Left forelimb (tissue), 1 donor: ENCODE measurements around the gene CRELD2.
"Not testable (repeated sequence)": the region's sequence is repeated elsewhere in the genome, so short reads cannot be mapped to it uniquely, and the experiment has no call there.

Experiments
- DNase-seq: peaks from one replicate; pipeline ENCODE4 v3.0.0-alpha.2; 2018; ENCODE audit warnings: low spot score

CRELD2 gene

DNA sequence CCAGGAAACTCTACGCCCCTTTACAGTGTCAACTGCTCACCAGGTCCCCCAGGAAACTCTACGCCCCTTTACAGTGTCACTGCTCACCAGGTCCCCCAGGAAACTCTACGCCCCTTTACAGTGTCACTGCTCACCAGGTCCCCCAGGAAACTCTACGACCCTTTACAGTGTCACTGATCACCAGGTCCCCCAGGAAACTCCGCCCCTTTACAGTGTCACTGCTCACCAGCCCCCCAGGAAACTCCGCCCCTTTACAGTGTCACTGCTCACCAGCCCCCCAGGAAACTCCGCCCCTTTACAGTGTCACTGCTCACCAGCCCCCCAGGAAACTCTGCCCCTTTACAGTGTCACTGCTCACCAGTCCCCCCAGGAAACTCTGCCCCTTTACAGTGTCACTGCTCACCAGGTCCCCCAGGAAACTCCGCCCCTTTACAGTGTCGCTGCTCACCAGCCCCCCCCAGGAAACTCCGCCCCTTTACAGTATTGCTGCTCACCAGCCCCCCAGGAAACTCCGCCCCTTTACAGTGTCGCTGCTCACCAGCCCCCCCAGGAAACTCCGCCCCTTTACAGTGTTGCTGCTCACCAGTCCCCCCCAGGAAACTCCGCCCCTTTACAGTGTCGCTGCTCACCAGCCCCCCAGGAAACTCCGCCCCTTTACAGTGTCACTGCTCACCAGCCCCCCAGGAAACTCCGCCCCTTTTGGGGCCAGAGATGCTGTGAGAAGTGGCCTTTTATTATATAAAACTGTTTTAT, 26.8 kb downstream of the CRELD2 start:
- not testable (repeated sequence) for DNase-seq

DNA sequence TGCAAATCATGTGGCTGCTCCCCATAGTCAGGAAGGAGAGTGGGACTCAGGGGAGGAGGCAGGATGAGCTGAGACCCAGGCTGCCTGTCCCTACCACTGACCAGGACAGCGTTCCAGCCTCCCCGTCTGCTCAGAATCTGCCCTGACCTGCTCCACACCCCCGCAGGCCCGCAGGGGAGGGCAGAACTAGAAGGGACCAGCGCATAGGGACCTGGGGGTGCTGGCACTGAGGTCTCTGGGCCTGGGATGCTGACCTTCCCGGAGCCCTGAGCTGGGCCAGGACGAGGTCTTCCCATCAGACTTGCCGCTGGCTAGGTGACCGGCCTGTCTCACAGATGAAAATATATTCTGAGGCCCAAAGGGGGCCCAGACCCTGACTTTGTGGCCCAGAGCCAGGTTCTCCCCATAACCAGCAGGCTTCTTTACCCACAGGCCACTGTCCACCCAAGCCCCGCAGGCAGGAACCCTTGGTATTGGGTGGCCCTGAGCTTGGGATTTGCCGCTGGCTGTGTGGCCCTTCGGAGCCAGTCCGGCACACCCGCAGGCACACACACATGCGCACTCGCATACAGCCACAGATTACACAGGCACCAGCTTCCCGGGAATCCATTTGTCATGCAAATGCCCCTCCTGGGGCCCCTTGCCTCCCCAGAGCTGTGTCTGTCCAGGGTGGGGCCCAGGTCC, 28.3 kb downstream of the CRELD2 start:
- DNase-seq = no peak

DNA sequence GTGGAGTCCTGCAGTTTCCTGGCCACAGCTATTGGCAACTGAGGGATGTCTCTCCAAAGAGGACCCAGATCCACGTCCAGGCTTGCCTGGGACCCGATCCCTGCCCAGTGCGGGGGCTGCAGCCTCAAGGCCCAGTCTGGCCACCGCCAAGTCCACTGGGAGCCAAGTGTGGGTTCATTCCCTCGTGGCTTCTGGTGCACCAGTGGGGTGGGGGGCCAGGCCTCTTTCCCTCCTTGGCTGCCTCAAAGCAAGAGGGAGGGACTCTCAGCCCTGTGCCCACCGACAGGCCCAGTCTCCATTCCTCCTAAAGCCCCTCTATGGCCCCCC, 28.8 kb downstream of the CRELD2 start:
- DNase-seq = no peak

DNA sequence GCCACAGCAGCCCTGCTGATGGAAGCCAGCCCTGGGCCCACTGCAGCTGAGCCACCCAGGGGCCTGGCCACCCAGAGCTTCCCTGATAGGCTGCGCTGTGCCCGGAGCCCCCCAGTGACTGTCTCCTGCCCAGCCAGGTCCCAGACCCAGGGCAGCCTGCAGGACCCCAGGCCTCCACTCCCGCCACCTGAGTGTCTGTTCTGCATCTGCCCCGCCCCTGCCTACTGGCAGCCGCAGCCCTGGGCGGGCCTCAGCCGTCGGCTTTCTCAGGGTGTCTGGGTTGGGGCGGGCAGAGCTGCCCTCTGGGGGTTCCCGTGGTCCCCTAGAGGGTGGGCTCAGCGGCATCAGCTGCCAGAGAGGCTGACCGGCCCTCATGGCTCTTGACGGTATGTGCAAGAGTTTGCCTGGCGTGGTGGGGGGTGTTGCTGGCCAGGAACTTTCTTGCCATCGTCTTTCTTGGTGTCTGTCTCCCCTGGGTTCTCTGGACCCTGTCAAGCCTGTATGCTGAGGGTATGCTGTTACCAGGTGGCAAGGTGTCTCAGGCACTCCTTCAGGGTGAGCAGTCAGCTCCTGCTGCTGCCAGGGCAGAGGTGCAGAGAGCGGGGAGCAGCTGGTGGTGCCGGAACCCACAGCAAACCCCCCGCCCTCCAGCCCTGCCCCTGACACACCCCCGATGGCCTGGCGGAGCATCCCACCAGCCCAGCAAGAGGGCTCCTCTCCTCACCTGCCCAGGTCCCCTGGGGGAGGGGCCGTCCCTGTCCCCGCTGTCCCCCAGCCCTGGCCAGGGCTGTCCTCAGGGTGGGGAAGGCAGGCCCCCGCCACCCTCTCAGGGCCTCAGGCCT, 29.9 kb downstream of the CRELD2 start:
- DNase-seq = no peak

DNA sequence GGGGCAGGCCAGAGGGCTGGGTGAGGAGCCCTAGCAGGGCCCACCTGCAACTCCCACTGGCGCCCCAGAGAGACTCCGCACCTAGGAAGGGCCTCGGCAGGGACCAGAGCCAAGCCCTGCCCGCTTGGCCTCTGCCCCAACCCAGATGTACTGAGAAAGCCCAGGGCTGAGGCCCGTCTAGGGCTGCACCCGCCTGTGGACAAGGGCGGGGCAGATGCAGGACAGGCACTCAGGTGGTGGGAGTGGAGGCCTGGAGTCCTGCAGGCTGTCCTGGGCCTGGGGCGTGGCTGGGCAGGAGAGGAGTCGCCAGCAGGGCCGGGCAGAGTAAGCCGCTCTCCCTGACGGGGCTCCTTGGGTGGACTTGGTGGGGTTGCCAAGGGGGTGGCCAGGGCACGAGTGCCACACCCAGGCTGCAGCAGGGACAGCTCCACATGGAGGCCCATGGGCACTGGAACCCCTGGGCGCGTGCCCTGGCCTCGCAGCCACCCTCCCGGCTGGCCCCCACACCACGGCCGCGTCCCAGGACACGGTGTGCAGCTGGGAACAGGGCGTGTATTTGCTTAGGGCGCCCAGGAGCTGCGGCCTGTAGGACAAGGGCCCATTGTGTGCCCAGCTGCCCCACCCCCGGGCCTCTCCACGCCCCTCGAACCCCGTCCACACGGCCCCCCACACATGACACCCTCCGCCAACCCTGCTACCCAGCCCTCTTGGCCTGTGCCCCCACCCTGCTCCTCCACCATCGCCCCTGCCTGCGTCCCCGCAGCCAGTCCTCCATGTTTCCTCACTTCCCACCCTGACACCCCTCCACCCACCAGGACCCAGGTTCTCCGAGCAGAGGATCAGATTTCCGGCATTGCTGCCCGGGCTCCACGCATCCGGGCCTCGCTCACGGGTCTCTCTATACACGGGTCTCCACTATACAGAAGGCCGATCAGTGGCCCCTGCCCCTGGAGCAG, 30.8 kb downstream of the CRELD2 start:
- no peak for DNase-seq

DNA sequence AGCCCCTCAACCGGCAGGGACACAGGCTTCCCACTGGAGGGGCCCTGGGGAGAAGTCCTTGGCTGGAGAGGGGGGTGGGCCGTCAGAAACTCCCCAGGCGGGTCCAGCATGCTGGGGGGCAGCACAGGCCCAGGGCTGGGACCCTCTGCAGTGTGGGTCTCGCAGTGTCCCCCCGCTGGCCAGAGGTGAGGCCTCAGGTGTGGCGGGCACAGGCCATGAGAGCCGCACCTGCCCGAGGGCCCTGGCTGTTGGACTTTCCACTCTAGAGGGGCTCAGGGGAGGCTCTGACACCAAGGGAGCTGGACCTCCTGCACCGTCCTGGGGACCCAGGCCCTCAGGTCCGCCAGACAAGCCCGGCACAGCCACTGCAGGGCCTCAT, 31.5 kb downstream of the CRELD2 start:
- DNase-seq = no peak

DNA sequence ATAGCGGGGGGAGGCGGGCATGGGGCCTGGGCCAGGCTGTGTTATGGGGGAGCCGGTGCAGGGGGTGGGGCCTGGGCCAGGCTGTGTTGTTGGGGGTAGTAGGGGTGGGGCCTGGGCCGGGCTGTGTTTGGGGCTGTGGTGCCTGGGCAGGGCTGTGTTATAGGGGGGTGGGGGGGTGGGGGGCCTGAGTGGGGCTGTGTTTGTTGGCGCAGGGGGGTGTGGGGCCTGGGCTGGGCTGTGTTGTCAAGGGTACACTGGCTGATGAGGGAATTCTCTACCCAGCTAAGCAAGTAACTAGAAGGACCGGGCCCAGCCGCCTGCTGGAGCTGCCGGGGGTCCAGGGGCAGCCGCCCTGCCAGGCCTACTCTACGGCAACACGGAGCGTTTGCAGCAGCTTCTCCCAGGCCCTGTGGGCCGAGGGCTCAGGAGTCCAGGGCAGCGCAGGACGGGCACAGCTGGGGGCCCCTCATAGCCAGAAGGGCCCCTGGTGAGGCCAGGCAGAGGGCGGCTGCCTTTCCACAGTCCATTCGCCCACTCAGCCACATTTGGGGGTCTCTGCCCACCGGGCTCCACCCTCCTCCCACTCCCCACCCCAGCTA, 32.1 kb downstream of the CRELD2 start:
- DNase-seq = no peak

DNA sequence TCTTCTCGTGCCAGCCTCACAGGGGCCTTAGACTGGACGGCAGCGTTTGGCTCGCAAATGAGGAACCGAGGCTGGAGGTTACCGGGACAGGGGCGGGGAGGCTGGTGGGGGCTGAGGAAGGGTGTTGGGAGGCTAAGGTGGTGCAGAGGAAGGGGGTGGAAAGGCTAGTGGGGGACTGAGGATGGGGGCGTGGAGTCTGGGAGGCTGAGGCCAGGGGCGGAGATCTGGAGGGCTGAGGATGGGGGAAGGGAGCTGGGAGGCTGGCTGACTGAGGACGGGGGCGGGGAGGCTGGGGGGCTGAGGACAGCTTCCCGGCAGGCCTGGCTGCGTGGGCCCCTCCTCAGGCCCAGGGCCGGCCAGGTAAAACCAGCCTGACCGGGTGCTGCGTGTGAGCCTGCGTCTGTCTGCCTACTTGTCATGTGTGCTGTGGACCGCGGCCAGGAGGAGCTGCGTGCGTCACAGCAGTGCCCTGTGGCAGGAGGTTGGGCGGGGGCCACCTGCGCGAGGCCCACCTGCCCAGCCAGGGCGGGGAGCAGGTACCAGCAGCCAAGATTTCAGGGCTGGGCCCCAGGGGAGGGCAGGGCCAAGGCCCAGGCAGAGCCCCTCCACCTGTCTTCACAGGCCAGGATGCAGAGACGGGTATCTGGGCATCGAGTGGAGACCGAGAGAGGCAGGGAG, 32.7 kb downstream of the CRELD2 start:
- DNase-seq = no peak

DNA sequence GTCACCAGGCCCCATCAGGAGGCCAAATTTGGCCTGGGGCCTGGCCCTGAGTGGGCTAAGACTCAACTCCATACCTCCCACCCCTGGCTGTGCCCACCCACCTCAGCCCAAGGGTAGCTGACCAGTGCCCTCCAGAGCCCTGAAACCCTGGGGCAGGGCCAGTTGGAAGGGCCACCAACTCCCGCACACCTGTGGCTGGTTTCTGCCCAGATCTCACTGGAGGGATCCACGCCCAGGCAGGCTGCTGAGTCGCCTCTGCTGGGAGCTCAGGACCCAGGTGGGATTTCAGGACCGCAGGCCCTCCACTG, 33.2 kb downstream of the CRELD2 start:
- DNase-seq = no peak

DNA sequence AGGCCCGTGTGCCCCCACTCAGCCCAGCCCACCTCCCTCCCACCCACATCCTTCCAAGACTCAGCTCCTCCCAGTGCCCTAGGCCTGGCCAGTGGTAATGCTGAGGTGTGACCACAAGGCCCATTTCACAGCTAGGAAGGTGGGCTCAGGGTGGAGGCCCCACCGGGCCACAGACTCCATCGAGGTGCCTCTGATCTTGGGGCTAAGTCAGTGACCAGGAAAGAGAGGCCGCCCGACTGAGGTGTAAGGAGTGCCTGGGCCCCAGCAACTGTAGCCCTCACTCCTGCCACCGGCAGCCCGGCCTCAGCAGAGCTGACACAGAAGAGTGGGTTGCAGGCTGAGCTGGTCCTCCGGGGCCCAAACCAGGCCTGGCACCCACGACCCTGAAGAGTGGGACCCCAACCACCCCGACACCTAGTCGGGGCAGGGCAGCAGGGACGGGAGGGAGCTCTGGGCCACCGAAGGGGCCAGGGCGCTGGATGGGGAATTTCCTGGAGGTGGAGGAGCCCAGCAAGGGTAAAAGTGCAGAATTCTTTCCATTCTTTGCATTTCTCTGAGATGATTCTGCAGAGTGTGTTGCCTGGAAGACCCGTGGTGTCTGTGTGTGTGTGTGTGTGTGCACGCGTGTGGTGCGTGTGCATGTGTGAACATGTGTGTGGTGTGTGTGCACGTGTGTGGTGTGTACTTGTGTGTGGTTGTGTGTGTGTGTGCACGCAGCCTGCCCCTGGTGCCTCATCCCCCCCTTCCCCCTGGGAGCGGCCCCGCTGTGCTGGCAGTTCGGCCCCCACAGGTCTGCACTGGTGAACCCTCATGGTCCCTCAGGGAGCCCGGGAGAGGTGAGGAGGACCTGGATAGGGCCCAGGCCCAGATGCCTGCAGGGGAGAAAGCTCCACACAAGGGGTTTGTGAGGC, 33.8 kb downstream of the CRELD2 start:
- no peak for DNase-seq

DNA sequence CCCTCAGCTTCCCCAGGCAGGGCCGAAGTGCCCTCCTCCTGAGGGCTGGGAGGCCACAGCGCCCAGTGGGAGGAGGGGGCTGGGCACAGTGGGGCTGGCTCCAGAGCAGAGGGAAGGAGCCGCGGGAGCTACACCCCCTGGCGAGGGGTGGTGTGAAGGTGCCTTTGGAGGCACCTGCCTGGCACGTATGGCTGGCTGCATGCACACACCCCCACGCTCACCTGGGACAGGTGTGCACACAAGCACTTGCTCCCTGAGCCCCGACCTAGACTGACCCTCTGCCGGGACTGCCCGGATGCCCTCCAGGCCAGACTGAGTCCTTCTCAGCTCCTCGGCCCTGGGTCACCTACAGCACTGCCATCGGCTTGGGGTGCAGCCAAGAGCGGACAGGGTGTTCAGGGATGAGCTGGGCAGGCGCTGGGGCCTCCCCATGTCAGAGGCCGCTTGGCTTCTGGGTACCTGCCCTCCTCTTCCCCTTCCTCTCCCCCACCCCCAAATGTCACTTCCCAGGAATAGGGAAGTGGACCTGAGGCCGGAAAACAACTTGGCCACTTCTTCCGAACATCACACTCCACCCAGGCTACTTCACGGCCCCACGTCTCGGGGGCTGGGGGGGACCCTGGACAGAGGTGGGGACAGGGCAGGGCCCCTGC, 34.7 kb downstream of the CRELD2 start:
- DNase-seq = no peak

DNA sequence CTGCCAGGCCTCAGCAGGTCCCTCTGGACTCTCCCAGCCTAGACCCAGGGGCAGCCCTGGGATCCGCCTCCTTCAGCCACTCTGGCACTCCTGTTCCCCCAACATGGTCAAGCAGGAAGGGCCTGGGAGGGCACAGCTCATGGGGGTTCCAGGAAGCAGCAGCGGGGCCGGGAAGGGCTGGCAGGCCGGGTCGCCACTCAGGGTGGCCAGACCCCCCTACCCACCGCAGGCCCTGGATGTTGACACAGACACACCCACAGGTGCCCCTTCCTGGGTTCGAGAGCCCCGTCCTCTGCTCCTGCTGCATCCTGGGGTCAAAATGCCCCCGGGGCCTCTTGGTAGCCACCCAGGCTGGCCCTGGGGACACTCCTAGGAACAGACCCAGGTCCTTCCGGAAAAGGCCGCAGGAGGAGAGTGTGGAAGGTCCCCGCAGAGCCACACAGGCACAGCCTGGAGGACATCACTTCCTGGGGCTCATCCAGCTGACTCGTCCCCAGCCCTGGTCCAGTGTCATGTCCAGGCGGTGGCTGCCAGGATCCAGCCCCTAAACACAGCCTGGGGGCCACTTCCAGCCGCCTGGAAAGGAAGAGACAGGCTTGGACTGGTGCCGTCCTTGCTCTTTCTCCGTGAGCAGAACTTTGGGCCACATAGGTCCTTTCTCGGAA, 35.4 kb downstream of the CRELD2 start:
- no peak for DNase-seq

DNA sequence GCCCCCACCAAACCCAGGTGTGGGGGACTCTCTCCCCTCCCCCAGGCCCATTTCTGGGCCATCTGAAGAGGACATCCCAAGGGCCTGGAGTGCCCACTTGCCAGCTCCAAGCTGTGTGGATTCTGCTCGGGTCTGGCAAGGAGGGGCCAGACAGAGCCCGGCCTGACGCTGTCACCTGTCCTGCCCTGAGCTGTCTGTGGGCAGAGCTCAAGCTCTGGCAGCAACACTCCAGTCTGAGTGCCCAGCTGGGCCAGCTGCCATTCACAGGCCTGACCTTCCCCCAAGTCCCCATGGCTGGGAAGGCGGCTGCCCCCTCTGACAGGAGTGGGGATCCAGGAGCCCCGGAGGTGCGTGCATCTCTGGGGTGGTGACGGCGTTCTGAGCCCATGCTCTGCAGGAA, 35.9 kb downstream of the CRELD2 start:
- no peak for DNase-seq

DNA sequence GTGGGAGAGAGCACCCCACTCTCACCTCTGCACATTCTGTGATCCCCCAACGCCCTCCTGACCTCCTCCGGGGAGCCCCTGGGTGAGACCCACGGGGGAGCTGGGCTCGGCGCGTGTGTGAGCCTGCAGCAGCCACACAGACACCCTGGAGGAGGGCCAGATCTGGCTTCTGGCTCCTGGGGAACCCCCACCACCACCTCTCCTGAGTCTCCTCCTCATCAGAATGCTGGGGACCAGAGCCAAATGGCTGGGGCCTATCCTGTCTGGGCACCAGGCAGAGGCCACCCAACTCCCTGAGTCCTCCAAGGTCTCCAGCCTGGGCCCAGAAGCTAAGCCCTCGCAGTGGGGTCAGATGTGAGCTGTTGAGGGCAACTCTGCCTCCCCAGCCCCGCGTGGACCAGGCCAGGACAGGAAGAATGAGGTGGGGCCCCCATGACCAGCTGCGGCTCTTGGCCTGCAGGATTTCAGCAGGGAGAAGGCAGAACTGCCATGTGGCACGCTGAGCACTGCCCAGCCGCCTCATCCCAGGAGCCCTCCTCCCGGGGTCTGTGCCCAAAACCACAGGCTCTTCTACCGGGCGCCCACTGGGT, 36.7 kb downstream of the CRELD2 start:
- no peak for DNase-seq

DNA sequence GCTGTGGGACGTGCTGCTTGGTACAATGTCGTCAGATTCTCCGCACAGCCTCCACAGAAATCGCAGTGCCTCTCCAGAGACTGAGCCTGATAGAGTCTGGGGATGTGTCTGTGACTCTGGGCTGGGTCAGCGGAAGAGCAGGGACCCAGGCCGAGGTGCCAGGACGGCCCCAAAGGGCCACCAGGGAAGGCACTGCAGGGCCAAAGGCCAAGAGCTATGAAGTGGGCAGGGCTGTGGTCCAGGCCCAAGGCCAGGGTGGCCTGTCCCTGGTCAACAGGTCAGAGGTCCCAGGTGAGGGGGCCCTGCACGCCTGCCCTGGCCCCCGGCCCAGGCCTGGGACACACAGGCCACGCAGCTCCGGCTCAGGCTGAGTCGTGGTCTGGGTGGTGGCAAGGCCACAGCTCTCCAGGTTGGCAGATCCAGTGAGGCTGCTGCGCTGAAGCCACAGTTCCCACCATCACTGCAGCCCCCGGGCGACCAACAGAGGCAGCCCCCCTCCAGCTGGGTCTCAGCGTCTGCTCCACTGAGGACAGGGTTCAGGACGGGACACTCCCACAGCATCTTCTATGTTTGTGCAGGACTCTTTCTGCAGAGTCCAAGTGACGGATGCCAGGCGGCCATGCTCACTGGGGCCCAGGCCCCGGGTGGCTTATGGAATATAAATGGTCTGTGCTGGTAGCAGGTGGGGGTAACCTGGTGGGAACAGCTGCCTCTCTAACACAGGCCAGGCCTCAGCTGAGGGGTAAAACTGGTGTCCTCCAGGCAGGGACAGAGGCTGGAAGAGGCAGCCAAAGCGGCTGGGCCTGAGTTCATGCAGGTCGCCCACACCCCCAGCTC, 37.4 kb downstream of the CRELD2 start:
- no peak for DNase-seq

DNA sequence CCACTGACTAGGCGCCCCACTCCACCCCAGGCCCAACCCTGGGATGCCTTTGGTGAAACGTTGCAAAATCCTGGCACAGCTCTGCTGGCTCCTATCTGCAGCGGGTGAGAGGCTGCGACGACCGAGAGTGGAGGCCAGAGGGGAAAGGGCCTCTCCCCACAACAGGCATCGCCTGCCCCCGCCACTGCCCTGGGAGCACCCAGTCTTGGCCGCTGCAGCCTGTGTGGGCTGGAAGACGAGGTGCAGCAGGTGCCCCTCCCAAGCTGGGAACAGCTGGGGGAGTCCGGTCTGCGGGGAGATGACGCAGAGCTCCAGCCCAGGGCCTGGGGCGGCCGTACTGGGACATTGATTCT, 38.0 kb downstream of the CRELD2 start:
- DNase-seq = no peak

DNA sequence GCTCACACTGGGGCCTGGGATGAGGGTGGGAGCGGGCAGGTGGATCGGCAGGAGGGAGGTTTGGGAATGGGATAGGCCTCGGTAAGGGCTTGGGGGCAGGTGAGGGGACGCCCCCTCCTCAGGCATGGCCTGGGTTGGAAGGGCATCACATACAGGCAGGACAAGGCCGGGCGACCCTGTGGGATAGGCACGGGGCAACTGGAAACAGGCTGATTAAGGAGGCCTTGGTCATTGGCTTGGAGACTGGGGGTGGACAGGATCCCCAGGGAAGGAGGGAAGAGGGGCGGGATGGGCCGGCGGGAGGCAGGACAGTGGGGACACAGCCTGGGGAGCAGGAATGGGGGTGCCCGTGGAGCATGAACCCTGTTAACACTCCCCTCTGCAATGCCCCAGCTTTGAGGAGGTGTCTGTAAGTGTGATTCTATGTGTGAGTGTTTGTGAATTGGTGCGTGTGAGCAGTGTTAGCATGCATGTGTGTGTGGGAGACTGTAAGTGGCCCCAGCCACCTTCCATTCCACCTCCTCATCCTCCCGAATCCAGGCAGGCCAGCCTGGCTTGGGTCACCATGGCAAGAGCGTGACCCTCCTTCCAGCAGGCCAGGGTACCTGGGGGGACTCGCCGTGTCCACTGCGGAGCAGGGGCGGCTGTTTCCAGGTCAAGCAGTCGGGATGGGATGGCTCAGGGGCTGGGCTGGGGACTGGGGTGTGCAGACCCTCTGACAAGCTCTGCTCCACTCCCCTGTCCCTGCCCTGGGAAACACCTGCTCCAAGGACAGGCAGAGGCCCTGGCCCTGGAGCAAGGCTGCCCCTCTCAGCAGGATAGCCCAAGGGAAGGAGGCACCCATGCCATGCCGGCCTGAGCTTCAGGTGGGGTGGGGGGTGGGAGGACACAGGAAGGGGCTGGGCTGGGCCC, 38.7 kb downstream of the CRELD2 start:
- DNase-seq = no peak
